ENCODE data around the gene MIB2. TPM values are rescaled to one million over a fixed set of nuclear protein-coding genes. Genes with fewer than 3 reads are reported as not detected.
"Not testable (repeated sequence)": the region's sequence is repeated elsewhere in the genome, so short reads cannot be mapped to it uniquely, and the experiment has no call there.

The MIB2 gene
- total RNA-seq, 6 experiments from 2014 or later: 20.7 to 38.5 (median 33.9) TPM

DNA sequence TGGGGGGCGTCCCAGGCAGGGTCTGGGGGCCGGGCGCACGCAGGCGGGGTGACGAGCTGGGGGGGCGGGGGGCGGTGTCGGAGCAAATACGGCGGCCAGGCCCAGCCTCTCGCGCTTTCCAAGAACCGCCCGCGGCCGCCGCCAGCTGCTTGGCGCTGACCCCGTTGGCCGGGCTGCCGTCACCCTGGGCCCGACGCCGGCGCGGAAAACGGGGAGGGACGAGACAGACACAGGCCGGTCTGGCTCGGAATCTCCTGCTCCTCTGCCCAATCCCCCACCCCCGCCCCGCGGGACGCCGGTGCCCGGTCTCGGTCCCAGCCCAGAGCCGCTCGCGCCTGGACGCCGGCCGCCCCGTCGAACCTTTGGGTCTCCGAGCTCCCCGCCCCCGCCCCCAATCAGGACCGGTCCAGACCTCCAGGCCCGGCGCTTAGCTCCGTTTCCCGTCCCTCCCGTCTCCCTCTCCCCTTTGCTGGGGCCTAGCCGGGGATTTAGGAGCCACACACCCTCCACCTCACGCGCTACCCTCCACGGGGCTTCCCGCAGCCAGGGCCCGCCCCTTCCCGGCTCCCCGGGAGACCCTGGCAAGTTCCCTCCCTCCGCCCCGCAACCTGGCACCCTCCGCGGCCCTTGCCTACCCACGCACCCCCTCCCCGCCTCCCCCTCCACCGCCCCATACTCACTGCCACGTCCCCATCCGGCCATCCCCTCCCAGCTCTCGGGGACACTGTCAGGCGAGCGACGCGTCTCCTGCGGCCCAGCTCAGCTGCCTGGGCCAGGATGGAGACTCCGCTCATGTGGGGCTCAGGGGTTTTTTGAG, 15.9 kb downstream of the MIB2 start:
- no peaks in the 10 kb centered on the region for H3K4me1 ChIP-seq
- WGBS (ENCODE audit: insufficient coverage, low coverage, low lambda C conversion rate, missing lambda C conversion rate): 17% methylated on average over 28 of the region's 79 CpGs
- no peaks in the 10 kb centered on the region for H3K27me3 ChIP-seq
- no peaks in the 10 kb centered on the region for H3K9me3 ChIP-seq
- peaks cover 0 to 3% (median 0%) of the 10 kb centered on the region in 4 donors for H3K36me3 ChIP-seq
- intact Hi-C loops (cut with DNase I): no loop called here
- peak overlapping the region in 2 of 3 donors; percentile 13 to 14 for H3K4me3 ChIP-seq
- ATAC-seq (peak; percentile 9 to 51 (median 31)), DNase-seq (peak; percentile 62 to 69 (median 65))
- H3K27ac ChIP-seq: peak overlapping the region in 2 of 3 donors; percentile 47 to 64
- no peak for TF ChIP-seq CTCF (IDR thresholded peaks at IDR 0.05)
- no peak for TF ChIP-seq POLR2A (IDR thresholded peaks at IDR 0.05)

- H3K9me3 ChIP-seq: no peaks in the 10 kb centered on the region
- ATAC-seq (no peak), DNase-seq (peak in 2 of 3 donors; percentile 37 to 45)
- H3K27me3 ChIP-seq: no peaks in the 10 kb centered on the region
- WGBS (ENCODE audit: insufficient coverage, low coverage, low lambda C conversion rate, missing lambda C conversion rate): 0% methylated on average over 3 of the region's 48 CpGs
- TF ChIP-seq POLR2A (IDR thresholded peaks at IDR 0.05) (no peak), CTCF (IDR thresholded peaks at IDR 0.05) (no peak)
- no peaks in the 10 kb centered on the region for H3K4me1 ChIP-seq
- peak within 1 kb of the TSS in 2 of 3 donors; percentile 2 to 14 for H3K4me3 ChIP-seq
- intact Hi-C loops (cut with DNase I): no loop called here
- peaks cover 0 to 3% (median 0%) of the 10 kb centered on the region in 4 donors for H3K36me3 ChIP-seq
- peak within 1 kb of the TSS in 2 of 3 donors; percentile 47 to 64 for H3K27ac ChIP-seq
Measured at GRCh38 chr1:1631782-1632420, 16.6 kb downstream of the MIB2 start, which contains the start of gene MMP23B. MMP23B (plus strand) TSS chr1:1632173; CDS start chr1:1632219, 46 bp downstream.

DNA sequence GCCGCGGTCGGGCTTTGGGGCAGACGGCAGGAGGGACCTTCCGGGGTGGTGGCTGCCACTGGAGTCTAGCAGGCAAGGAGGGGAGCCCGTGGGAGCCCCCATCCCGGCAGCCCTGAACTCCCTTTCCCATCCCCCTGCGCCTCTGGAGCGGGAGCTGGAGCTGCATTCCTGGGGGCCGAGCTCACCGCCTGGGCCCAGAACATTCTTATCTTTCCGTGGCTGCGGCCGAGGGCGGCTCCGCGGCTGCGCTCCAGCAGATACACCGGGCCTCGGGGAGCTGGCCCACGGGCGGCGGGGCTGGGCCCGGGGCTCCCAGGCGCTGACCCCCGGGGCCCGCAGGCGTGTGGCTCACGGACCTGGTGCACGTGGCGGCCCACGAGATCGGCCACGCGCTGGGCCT, 18.1 kb downstream of the MIB2 start:
- ATAC-seq: peak in 1 of 4 donors; percentile 31

DNA sequence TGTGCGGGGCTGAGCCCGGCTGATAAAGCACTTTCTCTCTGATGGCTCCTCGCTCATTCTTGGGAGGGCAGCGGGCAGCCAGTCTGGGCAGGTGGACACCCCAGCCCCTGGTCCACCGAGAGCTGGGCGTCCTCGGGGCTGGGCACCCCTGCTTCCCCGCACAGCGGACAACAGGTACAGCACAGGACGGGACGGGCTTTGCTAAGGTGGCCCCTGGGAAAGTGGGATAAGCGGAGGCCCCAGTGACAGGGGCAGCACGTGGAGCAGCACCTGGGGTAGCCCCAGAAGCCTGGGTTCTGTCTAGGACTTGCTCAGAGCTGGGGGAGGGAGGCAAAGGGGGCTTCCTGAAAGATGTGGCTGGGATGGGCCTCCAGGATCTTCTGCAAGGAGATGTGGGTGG, 19.3 kb downstream of the MIB2 start:
- 93% methylated on average over 3 of the region's 13 CpGs for WGBS (ENCODE audit: insufficient coverage, low coverage, low lambda C conversion rate, missing lambda C conversion rate)
- intact Hi-C loops (cut with DNase I); H3K36me3 ChIP-seq; H3K4me1 ChIP-seq; H3K27me3 ChIP-seq; H3K4me3 ChIP-seq; H3K9me3 ChIP-seq; H3K27ac ChIP-seq: not testable (repeated sequence)
- ATAC-seq: peak in 1 of 4 donors; percentile 5
- peak in 2 of 3 donors; percentile 29 to 32 for DNase-seq

More for the DNA sequence above, 18.1 kb downstream of the MIB2 start:
- H3K27ac ChIP-seq; H3K9me3 ChIP-seq; intact Hi-C loops (cut with DNase I); H3K36me3 ChIP-seq; H3K4me3 ChIP-seq; H3K27me3 ChIP-seq; H3K4me1 ChIP-seq; DNase-seq: not testable (repeated sequence)
- no CpG with 5 or more reads among the region's 35 CpGs for WGBS (ENCODE audit: insufficient coverage, low coverage, low lambda C conversion rate, missing lambda C conversion rate)

DNA sequence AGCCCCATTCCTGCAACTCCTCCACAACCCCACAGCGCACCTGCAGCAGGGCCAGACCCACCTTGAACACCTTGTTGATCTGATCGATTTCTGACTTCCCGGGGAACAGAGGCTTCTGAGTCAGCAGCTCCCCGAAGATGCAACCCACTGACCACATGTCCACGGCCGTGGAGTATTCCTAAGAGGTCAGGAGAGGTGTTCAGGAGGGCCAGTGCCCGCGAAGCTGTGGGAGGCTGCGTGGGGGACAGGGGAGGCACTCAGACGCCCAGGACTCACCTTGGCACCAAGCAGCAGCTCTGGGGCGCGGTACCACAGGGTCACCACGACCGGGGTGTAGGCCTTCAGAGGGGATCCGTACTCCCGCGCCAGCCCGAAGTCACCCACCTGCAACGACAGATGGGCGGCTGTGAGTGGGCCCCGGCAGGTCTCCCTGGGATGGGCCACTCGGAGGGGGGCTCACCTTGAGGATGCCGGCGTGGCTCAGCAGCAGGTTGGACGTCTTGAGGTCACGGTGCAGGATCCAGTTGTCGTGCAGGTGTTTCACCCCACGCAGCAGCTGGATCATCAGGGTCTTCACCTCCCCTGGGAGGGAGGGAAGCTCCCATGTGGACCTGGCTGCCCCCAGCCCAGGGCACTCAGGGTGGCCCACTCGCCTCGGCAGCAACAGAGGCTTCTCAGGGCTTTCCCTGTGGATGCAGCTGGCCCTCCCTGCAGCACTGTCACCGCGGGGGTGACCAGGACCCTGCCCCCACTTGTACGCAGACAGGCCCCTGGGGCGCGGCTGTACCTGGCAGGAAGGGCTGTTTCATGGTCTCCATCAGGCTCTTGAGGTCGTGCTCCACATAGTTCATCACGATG, 21.6 kb downstream of the MIB2 start:
- H3K27ac ChIP-seq; intact Hi-C loops (cut with DNase I); H3K36me3 ChIP-seq; ATAC-seq; H3K4me1 ChIP-seq; H3K9me3 ChIP-seq; H3K4me3 ChIP-seq; H3K27me3 ChIP-seq: not testable (repeated sequence)
- WGBS (ENCODE audit: insufficient coverage, low coverage, low lambda C conversion rate, missing lambda C conversion rate): 100% methylated on average over 1 of the region's 37 CpGs
- DNase-seq: peak in 2 of 3 donors; percentile 38 to 39

DNA sequence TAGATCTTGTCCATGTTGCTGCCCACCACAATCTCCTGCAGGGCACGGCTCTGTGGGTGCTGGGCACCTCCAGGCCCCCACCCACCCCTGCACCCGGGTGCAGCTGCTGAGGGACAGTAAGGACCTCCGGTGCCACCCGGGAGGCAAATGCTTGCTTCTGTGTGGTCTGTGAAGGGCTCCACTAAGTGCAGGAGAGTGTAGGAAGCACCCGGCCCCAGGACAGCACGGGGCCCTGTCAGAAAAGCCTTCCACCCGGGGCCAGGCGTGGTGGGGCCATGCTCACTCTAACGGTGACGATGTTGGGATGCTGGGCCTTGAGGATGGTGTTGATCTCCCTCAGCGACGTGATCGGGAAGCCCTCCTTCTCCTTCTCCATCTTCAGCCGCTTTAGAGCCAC, 22.2 kb downstream of the MIB2 start:
- H3K27me3 ChIP-seq; H3K4me1 ChIP-seq; intact Hi-C loops (cut with DNase I); ATAC-seq; H3K36me3 ChIP-seq; H3K9me3 ChIP-seq; H3K27ac ChIP-seq; H3K4me3 ChIP-seq: not testable (repeated sequence)
- DNase-seq: peak in 1 of 3 donors; percentile 9
- WGBS (ENCODE audit: insufficient coverage, low coverage, low lambda C conversion rate, missing lambda C conversion rate): no CpG with 5 or more reads among the region's 14 CpGs

- H3K4me1 ChIP-seq; H3K27ac ChIP-seq; H3K9me3 ChIP-seq; H3K27me3 ChIP-seq; H3K4me3 ChIP-seq; H3K36me3 ChIP-seq; intact Hi-C loops (cut with DNase I): not testable (repeated sequence)
- DNase-seq (peak in 2 of 3 donors; percentile 20 to 36), ATAC-seq (peak in 2 of 4 donors; percentile 46 to 52)
- 90% methylated on average over 1 of the region's 13 CpGs for WGBS (ENCODE audit: insufficient coverage, low coverage, low lambda C conversion rate, missing lambda C conversion rate)
Measured at GRCh38 chr1:1638528-1638927, 23.2 kb downstream of the MIB2 start.

- DNase-seq: peak in 1 of 3 donors; percentile 35
- H3K36me3 ChIP-seq; H3K4me1 ChIP-seq; H3K9me3 ChIP-seq; H3K4me3 ChIP-seq; H3K27me3 ChIP-seq; ATAC-seq; intact Hi-C loops (cut with DNase I); H3K27ac ChIP-seq: not testable (repeated sequence)
- WGBS (ENCODE audit: insufficient coverage, low coverage, low lambda C conversion rate, missing lambda C conversion rate): 100% methylated on average over 1 of the region's 16 CpGs
Measured at GRCh38 chr1:1639368-1639767, 24.1 kb downstream of the MIB2 start.

Data from right lobe of liver (tissue), 6 donors.